ENCODE measurements around the gene NEGR1. TPM values are rescaled to one million over a fixed set of nuclear protein-coding genes. Genes with fewer than 3 reads are reported as not detected.

The NEGR1 gene
- total RNA-seq, 1 experiment from 2014 or later, result 0.03 TPM

GRCh38 chr1:72150508-72150907, 131.8 kb downstream of the NEGR1 start:
- in situ Hi-C loops (cut with HindIII; ENCODE audit: low pct_unique_long_range_greater_than_20kb, low sequenced_read_pairs), result no loop called here
- no peak for DNase-seq (ENCODE audit: low read depth)

GRCh38 chr1:72141875-72142274, 140.5 kb downstream of the NEGR1 start:
- DNase-seq (ENCODE audit: low read depth), result no peak
- in situ Hi-C loops (cut with HindIII; ENCODE audit: low pct_unique_long_range_greater_than_20kb, low sequenced_read_pairs), result no loop called here

- no peak for DNase-seq (ENCODE audit: low read depth)
- in situ Hi-C loops (cut with HindIII; ENCODE audit: low pct_unique_long_range_greater_than_20kb, low sequenced_read_pairs), result no loop called here
Observed at GRCh38 chr1:72140222-72140621, 142.1 kb downstream of the NEGR1 start.

GRCh38 chr1:72137656-72138055, 144.7 kb downstream of the NEGR1 start:
- no peak for DNase-seq (ENCODE audit: low read depth)
- in situ Hi-C loops (cut with HindIII; ENCODE audit: low pct_unique_long_range_greater_than_20kb, low sequenced_read_pairs), result no loop called here

GRCh38 chr1:72129869-72130268, 152.5 kb downstream of the NEGR1 start:
- DNase-seq (ENCODE audit: low read depth), result no peak
- in situ Hi-C loops (cut with HindIII; ENCODE audit: low pct_unique_long_range_greater_than_20kb, low sequenced_read_pairs), result no loop called here

- in situ Hi-C loops (cut with HindIII; ENCODE audit: low pct_unique_long_range_greater_than_20kb, low sequenced_read_pairs), result no loop called here
- no peak for DNase-seq (ENCODE audit: low read depth)
Observed at GRCh38 chr1:72122099-72122880, 160.0 kb downstream of the NEGR1 start.

- no peak for DNase-seq (ENCODE audit: low read depth)
- in situ Hi-C loops (cut with HindIII; ENCODE audit: low pct_unique_long_range_greater_than_20kb, low sequenced_read_pairs), result no loop called here
Observed at GRCh38 chr1:72119491-72119890, 162.8 kb downstream of the NEGR1 start.

- DNase-seq (ENCODE audit: low read depth), result no peak
- in situ Hi-C loops (cut with HindIII; ENCODE audit: low pct_unique_long_range_greater_than_20kb, low sequenced_read_pairs), result no loop called here
Observed at GRCh38 chr1:72117621-72118020, 164.7 kb downstream of the NEGR1 start.

- in situ Hi-C loops (cut with HindIII; ENCODE audit: low pct_unique_long_range_greater_than_20kb, low sequenced_read_pairs), result no loop called here
- no peak for DNase-seq (ENCODE audit: low read depth)
Observed at GRCh38 chr1:72115290-72115689, 167.0 kb downstream of the NEGR1 start.

GRCh38 chr1:72111662-72112061, 170.7 kb downstream of the NEGR1 start:
- DNase-seq (ENCODE audit: low read depth), result no peak
- in situ Hi-C loops (cut with HindIII; ENCODE audit: low pct_unique_long_range_greater_than_20kb, low sequenced_read_pairs), result no loop called here

GRCh38 chr1:72109916-72110315, 172.4 kb downstream of the NEGR1 start:
- no peak for DNase-seq (ENCODE audit: low read depth)
- in situ Hi-C loops (cut with HindIII; ENCODE audit: low pct_unique_long_range_greater_than_20kb, low sequenced_read_pairs), result no loop called here

- no peak for DNase-seq (ENCODE audit: low read depth)
- in situ Hi-C loops (cut with HindIII; ENCODE audit: low pct_unique_long_range_greater_than_20kb, low sequenced_read_pairs), result no loop called here
Observed at GRCh38 chr1:72105201-72105600, 177.1 kb downstream of the NEGR1 start.

- no peak for DNase-seq (ENCODE audit: low read depth)
- in situ Hi-C loops (cut with HindIII; ENCODE audit: low pct_unique_long_range_greater_than_20kb, low sequenced_read_pairs), result no loop called here
Observed at GRCh38 chr1:72101840-72102632, 180.3 kb downstream of the NEGR1 start.

- in situ Hi-C loops (cut with HindIII; ENCODE audit: low pct_unique_long_range_greater_than_20kb, low sequenced_read_pairs), result no loop called here
- DNase-seq (ENCODE audit: low read depth), result no peak
Observed at GRCh38 chr1:72100771-72101170, 181.6 kb downstream of the NEGR1 start.

- DNase-seq (ENCODE audit: low read depth), result no peak
- in situ Hi-C loops (cut with HindIII; ENCODE audit: low pct_unique_long_range_greater_than_20kb, low sequenced_read_pairs), result no loop called here
Observed at GRCh38 chr1:72097851-72098570, 184.3 kb downstream of the NEGR1 start.

GRCh38 chr1:72094209-72094608, 188.1 kb downstream of the NEGR1 start:
- DNase-seq (ENCODE audit: low read depth), result no peak
- in situ Hi-C loops (cut with HindIII; ENCODE audit: low pct_unique_long_range_greater_than_20kb, low sequenced_read_pairs), result no loop called here

- in situ Hi-C loops (cut with HindIII; ENCODE audit: low pct_unique_long_range_greater_than_20kb, low sequenced_read_pairs), result no loop called here
Observed at GRCh38 chr1:72086394-72086793, 195.9 kb downstream of the NEGR1 start.

GRCh38 chr1:72075425-72075824, 206.9 kb downstream of the NEGR1 start:
- in situ Hi-C loops (cut with HindIII; ENCODE audit: low pct_unique_long_range_greater_than_20kb, low sequenced_read_pairs), result no loop called here
- DNase-seq (ENCODE audit: low read depth), result no peak

More at GRCh38 chr1:72086394-72086793, 195.9 kb downstream of the NEGR1 start:
- DNase-seq (ENCODE audit: low read depth), result no peak

GRCh38 chr1:72066431-72066830, 215.9 kb downstream of the NEGR1 start:
- DNase-seq (ENCODE audit: low read depth), result no peak
- in situ Hi-C loops (cut with HindIII; ENCODE audit: low pct_unique_long_range_greater_than_20kb, low sequenced_read_pairs), result no loop called here

Measured in Caki2 (cell line).